ENCODE results near the gene ST7. TPM values are rescaled to one million over a fixed set of nuclear protein-coding genes. Genes with fewer than 3 reads are reported as not detected.

The ST7 gene
- total RNA-seq, 1 donor from 2014 or later, result 6.2 TPM

GRCh38 chr7:117250245-117250644 is 296.9 kb downstream of the ST7 start:
- intact Hi-C loops (cut with micrococcal nuclease), result no loop called here

DNA sequence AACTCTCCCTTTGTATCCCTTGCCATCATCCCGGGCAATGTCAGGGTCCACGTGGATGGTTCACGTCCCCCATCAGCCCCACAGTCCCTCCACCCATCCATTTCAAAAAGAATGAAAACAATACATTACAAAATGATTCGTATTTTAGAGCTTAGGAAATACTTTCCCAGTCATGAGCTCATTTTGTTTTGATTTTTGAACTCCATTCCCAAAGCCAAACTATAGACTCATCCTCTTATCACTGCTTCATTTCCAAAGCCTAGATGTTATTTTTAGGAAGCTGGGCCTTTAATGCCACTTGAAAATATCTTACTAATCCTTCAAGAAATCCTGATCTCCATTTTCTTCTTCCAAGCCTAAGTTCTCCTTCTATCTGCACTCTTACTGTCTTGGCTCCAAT is 297.5 kb downstream of the ST7 start:
- intact Hi-C loops (cut with micrococcal nuclease), result no loop called here

DNA sequence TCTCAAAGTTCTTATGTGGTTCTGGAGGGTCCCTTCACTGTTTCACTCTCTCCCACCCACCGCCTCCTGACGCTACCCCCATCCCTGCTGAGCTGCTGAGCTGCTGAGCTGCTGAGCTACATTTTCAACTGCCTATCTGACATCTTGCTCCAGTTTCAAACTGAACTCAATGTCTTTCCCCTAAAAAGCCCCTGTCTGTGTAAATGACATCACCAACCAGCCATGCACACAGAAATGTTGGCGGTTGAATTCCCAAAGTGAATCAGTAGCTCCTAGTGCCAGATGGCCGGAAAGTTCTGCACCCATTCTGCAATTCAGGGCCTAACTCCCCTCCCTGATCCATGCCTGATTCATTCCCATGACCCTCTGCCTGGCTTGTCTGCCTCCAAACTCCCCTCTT is 298.4 kb downstream of the ST7 start:
- intact Hi-C loops (cut with micrococcal nuclease), result no loop called here

GRCh38 chr7:117259615-117260014 is 306.3 kb downstream of the ST7 start:
- intact Hi-C loops (cut with micrococcal nuclease), result no loop called here

DNA sequence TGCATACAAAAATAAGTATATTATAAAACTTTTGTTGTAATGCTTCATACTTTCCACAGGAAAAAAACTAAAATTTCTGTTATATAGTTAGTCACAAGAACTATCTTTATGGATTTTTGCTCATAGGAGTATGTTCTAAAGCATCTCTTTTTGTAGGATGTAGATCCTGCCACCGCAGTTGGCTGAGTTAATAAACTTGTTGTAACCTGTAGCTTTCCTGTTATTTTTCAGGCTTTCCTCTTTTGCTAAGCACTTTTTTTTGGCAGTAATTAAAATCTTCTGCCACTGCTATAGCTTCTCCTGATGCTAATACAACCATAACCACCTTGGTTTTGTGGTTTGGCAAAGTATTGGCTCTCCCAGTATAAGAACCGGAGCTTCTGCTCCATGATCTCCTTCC is 309.2 kb downstream of the ST7 start:
- intact Hi-C loops (cut with micrococcal nuclease), result no loop called here

DNA sequence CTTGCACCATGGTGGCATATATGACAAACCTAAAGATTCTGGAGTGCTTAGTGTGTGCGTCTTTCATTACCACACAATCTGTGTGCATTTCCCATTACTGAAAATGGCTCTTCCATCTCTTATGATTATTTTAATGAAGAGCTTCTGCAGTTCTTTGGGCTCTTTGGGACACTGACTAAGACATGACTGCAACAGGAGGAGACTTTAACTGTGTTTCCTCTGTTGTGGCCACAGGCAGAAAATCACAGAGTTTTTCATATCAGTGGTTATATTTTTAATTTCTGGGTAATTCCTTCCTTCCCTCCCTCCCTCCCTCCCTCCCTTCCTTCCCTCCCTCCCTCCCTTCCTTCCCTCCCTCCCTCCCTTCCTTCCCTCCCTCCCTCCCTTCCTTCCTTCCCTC is 311.4 kb downstream of the ST7 start:
- intact Hi-C loops (cut with micrococcal nuclease), result no loop called here

DNA sequence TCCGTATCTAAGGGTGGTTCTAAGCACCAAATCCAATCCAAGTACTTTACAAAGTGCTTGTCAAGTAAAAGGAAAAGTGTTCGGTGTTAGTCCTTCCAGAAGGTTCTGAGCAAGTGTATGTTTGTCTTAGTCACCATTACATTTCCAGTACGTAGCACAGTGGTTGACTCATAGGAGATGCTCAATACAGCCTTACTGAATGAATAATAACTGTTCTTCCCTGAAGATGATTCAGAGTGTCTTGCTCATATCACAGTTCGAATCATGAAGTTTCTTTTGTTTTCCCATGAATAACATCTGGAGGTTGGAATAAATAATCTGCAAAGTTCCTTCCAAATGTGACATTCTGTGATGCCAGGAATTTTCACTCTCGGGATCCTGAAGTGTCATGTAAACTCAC is 316.1 kb downstream of the ST7 start:
- intact Hi-C loops (cut with micrococcal nuclease), result no loop called here

GRCh38 chr7:117269886-117270285 is 316.6 kb downstream of the ST7 start:
- intact Hi-C loops (cut with micrococcal nuclease), result no loop called here

GRCh38 chr7:117270371-117270770 is 317.1 kb downstream of the ST7 start:
- intact Hi-C loops (cut with micrococcal nuclease), result no loop called here

DNA sequence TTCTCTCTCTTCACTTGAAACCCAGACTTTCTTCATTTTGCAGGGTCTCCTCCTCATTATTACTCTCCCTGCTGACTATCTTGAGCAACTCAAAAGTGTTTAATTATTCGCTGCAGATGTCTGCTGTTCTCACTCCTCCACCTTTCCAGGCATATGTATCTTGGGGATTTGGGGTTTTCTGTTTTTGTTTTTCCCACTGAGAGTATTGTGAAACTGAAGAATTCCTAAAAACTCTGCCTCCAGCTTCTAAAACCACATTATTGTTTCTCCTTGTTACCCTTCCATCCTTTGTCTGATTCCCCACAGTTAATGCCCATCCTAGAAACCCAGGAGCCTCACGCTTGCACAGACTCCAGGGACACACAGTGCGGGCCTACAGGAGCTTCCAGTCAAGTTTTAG is 318.3 kb downstream of the ST7 start:
- intact Hi-C loops (cut with micrococcal nuclease), result no loop called here

- intact Hi-C loops (cut with micrococcal nuclease), result no loop called here
Measured at GRCh38 chr7:117272017-117272759, 318.9 kb downstream of the ST7 start.

- intact Hi-C loops (cut with micrococcal nuclease), result no loop called here
Measured at GRCh38 chr7:117273325-117273724, 320.0 kb downstream of the ST7 start.

- intact Hi-C loops (cut with micrococcal nuclease), result no loop called here
Measured at GRCh38 chr7:117273814-117274225, 320.5 kb downstream of the ST7 start.

DNA sequence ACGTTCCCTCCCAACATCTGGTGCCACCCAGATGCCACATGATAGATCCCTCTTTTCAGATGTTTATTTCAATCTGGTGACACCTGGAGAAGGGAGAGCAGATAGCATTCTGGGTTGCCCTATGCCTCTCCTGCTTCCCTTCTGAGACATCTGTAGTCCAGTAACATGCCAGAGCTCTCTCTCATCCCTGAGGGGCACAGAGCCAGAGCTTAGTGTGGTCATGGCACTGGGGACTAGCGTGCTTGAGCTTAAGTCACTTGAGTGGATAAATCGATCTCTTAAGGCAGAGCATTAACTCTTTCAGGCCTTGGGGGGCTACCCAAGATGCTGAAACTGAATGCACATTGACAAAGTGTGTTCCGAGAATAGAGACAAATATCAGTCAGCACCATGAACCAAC is 321.6 kb downstream of the ST7 start:
- intact Hi-C loops (cut with micrococcal nuclease), result no loop called here

GRCh38 chr7:117277576-117277975 is 324.3 kb downstream of the ST7 start:
- intact Hi-C loops (cut with micrococcal nuclease), result no loop called here

- intact Hi-C loops (cut with micrococcal nuclease), result no loop called here
Measured at GRCh38 chr7:117278040-117278439, 324.7 kb downstream of the ST7 start.

DNA sequence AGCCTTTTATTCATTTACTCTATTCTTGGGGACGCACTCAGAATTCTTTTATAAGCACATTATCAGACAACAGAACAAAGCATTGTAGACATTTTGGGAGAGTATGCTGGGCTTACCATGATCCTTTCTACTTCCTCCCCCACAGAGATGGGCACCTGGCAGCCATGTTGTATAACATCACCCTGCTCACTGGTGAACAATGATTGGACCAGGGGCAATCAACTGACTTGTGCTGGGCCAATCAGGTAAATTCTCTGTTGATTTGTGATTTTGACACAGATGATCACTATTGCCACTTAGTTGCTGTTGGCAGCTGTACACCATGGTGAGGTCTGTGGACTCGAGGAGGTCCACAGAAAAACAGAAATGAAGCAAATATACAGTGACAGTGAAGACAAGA is 325.9 kb downstream of the ST7 start:
- intact Hi-C loops (cut with micrococcal nuclease), result no loop called here

Other genes with a start within 250 kb of the ST7 start
- gene CAPZA2, start 90.9 kb upstream of the ST7 start, total RNA-seq, result 127 and 130 TPM in 2 replicates

Data from T-helper 2 cell treated with Interferon-gamma antibody and Interleukin-4, amounts not matched to agents 100 ng/mL and 5 ng/mL, for 36 hours (primary cell).